ENCODE results near the gene IFIT1.
"Not testable (repeated sequence)": the region's sequence is repeated elsewhere in the genome, so short reads cannot be mapped to it uniquely, and the experiment has no call there.

Gene IFIT1

DNA sequence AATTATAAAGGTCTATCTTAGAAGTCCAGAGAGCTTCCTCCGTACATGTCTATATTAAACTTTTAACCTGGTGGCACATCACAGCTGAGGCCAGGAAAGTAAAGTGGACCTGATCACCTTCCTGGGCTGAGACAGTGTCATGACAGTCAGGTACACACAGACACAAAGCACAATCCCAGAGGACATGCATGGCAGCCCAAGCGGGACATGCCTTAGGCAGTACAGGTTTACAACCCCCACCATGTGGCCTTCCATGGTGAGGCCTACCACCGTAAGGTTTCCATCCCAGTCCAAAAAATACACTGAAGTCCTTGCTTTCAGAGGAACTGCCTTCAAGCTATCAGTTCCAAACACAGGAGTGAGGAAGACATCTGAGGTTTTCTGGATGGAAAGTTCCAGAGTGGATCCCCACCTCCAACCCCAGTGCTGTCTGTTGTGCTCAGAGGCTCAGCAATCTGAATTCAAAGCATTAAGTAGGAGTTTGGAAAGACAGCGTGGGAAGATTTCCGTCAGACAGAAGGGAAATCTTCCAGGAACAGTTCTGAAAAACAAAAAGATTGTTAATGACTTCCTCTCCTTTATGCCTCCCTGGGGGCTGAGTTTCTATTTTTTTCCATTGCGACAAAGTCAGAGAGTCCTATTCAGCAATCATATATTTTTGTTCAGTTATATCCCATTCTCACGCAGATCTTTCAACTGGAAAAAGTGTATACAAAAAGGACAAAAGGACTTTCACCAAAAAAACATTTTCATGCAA lies 44.5 kb upstream of the IFIT1 start:
- no peak overlapping the region for H3K4me3 ChIP-seq (ENCODE audit: low read depth, low read length)
- DNase-seq (ENCODE audit: low read depth): no peak
- TF ChIP-seq, protein P1, sequence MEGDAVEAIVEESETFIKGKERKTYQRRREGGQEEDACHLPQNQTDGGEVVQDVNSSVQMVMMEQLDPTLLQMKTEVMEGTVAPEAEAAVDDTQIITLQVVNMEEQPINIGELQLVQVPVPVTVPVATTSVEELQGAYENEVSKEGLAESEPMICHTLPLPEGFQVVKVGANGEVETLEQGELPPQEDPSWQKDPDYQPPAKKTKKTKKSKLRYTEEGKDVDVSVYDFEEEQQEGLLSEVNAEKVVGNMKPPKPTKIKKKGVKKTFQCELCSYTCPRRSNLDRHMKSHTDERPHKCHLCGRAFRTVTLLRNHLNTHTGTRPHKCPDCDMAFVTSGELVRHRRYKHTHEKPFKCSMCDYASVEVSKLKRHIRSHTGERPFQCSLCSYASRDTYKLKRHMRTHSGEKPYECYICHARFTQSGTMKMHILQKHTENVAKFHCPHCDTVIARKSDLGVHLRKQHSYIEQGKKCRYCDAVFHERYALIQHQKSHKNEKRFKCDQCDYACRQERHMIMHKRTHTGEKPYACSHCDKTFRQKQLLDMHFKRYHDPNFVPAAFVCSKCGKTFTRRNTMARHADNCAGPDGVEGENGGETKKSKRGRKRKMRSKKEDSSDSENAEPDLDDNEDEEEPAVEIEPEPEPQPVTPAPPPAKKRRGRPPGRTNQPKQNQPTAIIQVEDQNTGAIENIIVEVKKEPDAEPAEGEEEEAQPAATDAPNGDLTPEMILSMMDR (IDR thresholded peaks at IDR 0.05; ENCODE audit: control insufficient read depth, extremely low read depth, insufficient read depth): no peak

DNA sequence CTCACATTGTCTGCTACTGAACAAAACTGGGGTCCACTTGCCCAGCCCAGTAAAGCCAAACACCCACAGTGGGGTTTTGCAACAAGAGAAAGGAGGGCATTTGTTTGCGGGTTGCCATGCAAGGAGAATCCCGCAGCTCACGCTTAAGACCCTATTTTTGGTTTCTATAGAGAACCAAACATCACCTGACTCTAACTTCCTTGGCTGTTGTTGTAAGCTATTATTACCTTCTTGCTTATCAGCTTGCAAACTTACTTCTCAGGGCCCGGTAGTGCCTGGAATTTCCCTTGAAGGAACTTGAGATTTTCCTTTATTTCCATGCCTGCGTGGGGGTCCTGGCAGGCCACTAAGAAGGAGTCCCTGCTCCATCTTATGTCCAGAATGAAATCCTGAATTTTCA lies 43.9 kb upstream of the IFIT1 start:
- TF ChIP-seq, protein P1 (IDR thresholded peaks at IDR 0.05; ENCODE audit: control insufficient read depth, extremely low read depth, insufficient read depth): no peak
- H3K4me3 ChIP-seq (ENCODE audit: low read depth, low read length): no peak overlapping the region
- no peak for DNase-seq (ENCODE audit: low read depth)

DNA sequence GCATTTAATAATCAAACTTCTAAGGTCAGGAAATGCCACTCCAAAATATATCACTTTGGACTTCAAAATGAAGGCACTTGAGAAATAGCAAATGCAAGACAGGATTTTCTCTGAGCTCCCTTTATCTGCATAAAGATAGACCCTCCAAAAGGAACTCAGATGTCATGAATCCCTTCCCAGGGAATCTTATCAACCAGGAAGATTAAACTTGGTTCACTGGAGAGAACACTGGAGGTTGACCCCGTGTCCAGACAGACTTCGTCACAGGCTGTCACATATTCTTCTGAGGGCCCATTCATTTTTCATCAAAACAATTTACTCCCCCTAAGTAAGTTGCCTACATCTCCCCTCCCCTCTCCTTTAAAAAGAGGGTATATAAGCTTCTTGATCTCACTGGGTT lies 43.4 kb upstream of the IFIT1 start:
- no peak for DNase-seq (ENCODE audit: low read depth)
- TF ChIP-seq, protein P1 (IDR thresholded peaks at IDR 0.05; ENCODE audit: control insufficient read depth, extremely low read depth, insufficient read depth): no peak
- no peak overlapping the region for H3K4me3 ChIP-seq (ENCODE audit: low read depth, low read length)

DNA sequence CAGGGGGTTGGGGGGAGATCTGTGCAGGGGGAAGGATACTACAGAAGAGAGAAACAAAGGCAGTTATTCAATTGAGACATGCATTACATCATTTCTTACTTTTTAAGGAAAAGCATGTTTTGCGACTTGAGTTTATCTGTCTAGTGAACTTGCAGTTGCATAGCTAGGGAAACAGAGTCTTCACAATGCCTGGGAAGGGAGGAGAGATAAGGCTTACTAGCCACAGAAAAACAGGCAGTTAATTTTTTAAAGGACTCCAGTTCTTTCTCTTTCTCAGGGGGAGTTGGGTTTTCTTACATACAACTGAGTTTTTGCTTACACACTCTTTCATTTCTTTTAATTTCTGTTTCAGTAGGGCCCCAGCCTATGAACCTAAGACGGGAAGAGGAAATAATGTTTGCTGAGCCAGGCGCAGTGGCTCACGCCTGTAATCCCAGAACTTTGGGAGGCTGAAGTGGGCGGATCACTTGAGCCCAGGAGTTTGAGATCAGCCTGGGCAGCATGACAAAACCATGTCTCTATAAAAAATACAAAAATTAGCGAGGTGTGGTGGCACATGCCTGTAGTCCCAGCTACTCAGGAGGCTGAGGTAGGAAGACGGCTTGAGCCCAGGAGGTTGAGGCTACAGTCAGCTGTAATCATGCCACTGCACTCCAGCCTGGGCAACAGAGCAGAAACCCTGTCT lies 41.6 kb upstream of the IFIT1 start:
- not testable (repeated sequence) for DNase-seq (ENCODE audit: low read depth); H3K4me3 ChIP-seq (ENCODE audit: low read depth, low read length)

DNA sequence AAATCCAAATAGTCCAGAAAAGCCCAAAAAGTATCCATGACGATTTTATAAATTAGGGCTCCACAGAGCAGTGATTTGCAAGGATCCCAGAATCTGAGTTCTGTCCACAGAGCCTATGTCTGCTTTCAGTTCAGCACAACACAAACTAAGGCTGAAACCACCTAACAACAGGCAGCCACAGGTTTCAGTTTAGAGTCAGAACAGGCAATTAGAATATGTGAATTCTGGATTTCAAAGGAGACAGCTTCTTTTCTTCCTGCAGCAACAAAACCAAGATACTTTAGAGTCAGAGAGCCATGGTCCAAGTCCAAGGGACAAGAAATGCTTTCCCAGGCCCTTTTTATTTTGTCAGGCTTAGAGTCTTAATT lies 41.0 kb upstream of the IFIT1 start:
- no peak overlapping the region for H3K4me3 ChIP-seq (ENCODE audit: low read depth, low read length)
- TF ChIP-seq, protein P1 (IDR thresholded peaks at IDR 0.05; ENCODE audit: control insufficient read depth, extremely low read depth, insufficient read depth): no peak
- no peak for DNase-seq (ENCODE audit: low read depth)

DNA sequence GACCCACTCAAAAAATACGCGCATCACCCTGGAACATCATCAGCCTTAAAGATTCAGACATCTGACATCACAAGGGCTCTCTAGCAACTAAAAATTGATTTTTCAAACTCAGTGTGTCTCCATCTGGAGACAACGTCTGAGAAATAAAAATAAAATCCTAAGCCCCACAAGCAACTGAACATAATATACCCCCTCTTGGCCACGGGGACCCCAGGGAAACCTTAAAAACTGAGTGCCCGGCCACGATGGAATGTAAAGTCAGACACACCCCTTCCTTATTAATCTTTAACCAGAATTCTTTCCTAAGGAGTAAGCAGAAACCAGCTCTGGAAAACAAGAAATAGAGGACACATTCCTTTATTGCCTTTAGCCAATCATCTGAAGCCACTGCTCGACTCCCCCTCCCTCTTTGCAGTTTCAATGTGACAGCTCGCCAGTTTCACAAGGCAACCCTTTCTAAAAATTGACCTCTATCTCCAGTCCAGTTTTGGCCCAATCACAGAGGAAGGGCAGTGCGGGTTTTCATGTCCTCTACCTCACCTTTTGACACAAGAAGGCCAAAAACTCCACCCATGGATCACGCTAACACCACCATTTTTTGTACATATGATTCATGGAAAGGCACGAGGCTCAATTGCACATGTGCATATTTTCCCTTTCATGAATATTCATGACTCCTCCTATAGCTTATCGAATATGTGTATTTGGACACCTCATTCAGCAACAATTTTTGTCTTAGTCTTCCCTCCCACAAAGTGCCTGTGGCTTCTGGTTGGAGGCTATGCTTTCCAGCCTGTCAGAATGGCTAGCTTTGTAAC lies 40.4 kb upstream of the IFIT1 start:
- no peak for DNase-seq (ENCODE audit: low read depth)
- TF ChIP-seq, protein P1 (IDR thresholded peaks at IDR 0.05; ENCODE audit: control insufficient read depth, extremely low read depth, insufficient read depth): no peak
- H3K4me3 ChIP-seq (ENCODE audit: low read depth, low read length): no peak overlapping the region

DNA sequence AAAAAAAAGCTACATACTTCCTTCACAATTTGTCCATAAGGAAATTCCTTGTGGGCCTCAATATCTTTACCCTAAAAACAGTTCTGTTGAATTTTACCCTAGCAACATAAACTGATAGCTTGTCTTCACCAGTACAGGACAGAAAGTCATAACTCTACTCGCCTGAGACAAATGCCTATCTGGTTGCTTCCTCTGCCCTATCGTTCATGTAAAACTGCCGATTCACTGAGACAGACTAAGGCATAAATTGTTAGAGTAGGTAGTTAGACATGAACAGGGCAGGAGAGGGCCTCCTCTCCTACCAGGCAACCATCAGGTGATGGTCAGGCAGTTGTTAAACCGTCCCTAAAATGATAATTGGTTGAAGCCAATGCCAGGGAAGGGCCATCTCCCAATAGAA lies 39.6 kb upstream of the IFIT1 start:
- TF ChIP-seq, protein P1 (IDR thresholded peaks at IDR 0.05; ENCODE audit: control insufficient read depth, extremely low read depth, insufficient read depth): no peak
- no peak for DNase-seq (ENCODE audit: low read depth)
- H3K4me3 ChIP-seq (ENCODE audit: low read depth, low read length): no peak overlapping the region

Data from LNCaP clone FGC (cell line).